ENCODE data around the gene UBP1.
"Not testable (repeated sequence)": the region's sequence is repeated elsewhere in the genome, so short reads cannot be mapped to it uniquely, and the experiment has no call there.

UBP1 gene

DNA sequence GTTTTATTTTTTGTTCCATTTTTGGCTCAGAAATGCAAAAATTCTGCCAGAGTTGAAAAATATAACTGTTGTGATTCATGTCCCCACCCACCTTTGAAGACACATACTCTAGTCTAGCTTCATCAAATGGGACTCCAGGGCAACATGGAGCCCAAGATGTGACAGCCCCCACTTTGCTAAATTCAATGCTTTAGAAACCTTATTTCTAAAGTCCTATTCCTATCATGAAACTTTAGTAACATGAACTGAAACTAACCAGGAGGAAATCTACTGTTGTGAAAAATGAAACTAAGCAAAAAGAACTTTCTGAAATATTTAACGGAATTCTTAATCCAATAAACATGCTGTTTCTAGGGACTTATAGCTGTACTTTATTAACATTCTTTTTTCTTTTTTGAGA is 20.3 kb downstream of the UBP1 start (continued):
- TF ChIP-seq, protein P1, sequence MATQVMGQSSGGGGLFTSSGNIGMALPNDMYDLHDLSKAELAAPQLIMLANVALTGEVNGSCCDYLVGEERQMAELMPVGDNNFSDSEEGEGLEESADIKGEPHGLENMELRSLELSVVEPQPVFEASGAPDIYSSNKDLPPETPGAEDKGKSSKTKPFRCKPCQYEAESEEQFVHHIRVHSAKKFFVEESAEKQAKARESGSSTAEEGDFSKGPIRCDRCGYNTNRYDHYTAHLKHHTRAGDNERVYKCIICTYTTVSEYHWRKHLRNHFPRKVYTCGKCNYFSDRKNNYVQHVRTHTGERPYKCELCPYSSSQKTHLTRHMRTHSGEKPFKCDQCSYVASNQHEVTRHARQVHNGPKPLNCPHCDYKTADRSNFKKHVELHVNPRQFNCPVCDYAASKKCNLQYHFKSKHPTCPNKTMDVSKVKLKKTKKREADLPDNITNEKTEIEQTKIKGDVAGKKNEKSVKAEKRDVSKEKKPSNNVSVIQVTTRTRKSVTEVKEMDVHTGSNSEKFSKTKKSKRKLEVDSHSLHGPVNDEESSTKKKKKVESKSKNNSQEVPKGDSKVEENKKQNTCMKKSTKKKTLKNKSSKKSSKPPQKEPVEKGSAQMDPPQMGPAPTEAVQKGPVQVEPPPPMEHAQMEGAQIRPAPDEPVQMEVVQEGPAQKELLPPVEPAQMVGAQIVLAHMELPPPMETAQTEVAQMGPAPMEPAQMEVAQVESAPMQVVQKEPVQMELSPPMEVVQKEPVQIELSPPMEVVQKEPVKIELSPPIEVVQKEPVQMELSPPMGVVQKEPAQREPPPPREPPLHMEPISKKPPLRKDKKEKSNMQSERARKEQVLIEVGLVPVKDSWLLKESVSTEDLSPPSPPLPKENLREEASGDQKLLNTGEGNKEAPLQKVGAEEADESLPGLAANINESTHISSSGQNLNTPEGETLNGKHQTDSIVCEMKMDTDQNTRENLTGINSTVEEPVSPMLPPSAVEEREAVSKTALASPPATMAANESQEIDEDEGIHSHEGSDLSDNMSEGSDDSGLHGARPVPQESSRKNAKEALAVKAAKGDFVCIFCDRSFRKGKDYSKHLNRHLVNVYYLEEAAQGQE (tag by site-specific recombination; IDR thresholded peaks at IDR 0.05): no peak
- TF ChIP-seq ZNF544 (tag by site-specific recombination; IDR thresholded peaks at IDR 0.05) (no peak), GLI4 (tag by site-specific recombination; IDR thresholded peaks at IDR 0.05) (no peak), ZNF600 (tag by site-specific recombination; IDR thresholded peaks at IDR 0.05) (no peak)

DNA sequence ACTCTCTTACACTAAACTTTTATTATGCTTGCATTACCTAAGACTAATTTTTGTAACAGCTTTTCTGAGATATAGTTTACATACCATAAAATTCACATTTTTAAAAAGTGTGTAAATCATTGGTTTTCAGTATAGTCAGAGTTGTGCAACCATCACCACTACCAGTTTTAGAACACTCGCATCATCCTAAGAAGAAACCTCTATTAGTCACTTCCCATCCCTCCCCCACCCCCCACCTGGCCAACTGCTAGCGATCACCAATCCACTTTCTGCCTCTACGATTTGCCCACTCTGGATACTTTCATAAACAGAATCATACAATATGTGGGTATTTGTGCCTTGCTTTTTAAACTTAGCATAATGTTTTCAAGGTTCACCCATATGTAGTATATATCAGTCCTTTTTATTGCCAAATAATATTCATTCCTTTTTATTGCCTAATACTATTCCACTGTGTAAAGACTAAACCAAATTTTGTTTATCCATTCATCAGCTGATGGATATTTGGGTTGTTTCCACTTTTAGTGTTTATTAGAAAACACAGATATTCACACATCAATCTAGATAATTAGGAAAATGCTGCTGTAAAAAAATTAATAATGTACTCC is 23.0 kb downstream of the UBP1 start:
- H3K9me3 ChIP-seq (ENCODE audit: control insufficient read depth, insufficient read depth, low read depth, low read length): no peaks in the 10 kb centered on the region
- H3K36me3 ChIP-seq (ENCODE audit: control insufficient read depth in 2 of 2, insufficient read depth in 1 of 2, low read length in 2 of 2): peaks cover 14 to 47% of the 10 kb centered on the region in 2 experiments; a peak in 2 of 3 replicates
- CTCF ChIA-PET: interaction anchor here (0.6 to 0.7 kb wide), 3 partner anchors 19 to 339 kb away, joined by 3 read pairs; no protein-coding TSS in a partner anchor
- H3K4me1 ChIP-seq (ENCODE audit: control insufficient read depth, insufficient read depth, low read length): no peaks in the 10 kb centered on the region
- H3K4me3 ChIP-seq (ENCODE audit: low read depth, low read length): no peak overlapping the region
- no peak for TF ChIP-seq ZBTB1 (tag by site-specific recombination; IDR thresholded peaks at IDR 0.05)
- TF ChIP-seq ZNF626 (tag by site-specific recombination; IDR thresholded peaks at IDR 0.05): no peak
- TF ChIP-seq, protein P2, sequence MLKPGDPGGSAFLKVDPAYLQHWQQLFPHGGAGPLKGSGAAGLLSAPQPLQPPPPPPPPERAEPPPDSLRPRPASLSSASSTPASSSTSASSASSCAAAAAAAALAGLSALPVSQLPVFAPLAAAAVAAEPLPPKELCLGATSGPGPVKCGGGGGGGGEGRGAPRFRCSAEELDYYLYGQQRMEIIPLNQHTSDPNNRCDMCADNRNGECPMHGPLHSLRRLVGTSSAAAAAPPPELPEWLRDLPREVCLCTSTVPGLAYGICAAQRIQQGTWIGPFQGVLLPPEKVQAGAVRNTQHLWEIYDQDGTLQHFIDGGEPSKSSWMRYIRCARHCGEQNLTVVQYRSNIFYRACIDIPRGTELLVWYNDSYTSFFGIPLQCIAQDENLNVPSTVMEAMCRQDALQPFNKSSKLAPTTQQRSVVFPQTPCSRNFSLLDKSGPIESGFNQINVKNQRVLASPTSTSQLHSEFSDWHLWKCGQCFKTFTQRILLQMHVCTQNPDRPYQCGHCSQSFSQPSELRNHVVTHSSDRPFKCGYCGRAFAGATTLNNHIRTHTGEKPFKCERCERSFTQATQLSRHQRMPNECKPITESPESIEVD (tag by site-specific recombination; IDR thresholded peaks at IDR 0.05): 0 out of 2 replicates have a peak, but pooled peaks have one; percentile 19
- TF ChIP-seq ZNF555 (tag by site-specific recombination; conservative IDR thresholded peaks at IDR 0.05): no peak
- TF ChIP-seq ZNF423 (tag by site-specific recombination; IDR thresholded peaks at IDR 0.05): no peak
- no peak for TF ChIP-seq ZNF529 (tag by site-specific recombination; IDR thresholded peaks at IDR 0.05; ENCODE audit: insufficient replicate concordance)
- no peak for TF ChIP-seq ZNF521 (tag by site-specific recombination; IDR thresholded peaks at IDR 0.05)
- TF ChIP-seq ZNF837 (tag by site-specific recombination; IDR thresholded peaks at IDR 0.05): no peak
- no peak for TF ChIP-seq RBAK (tag by site-specific recombination; IDR thresholded peaks at IDR 0.05)
- peak; percentile 93 for TF ChIP-seq ZNF146 (tag by site-specific recombination; IDR thresholded peaks at IDR 0.05)
- POLR2A ChIA-PET: no interaction called here
- no peak overlapping the region for H3K27ac ChIP-seq (ENCODE audit: extremely low read depth, low read depth, low read length)

DNA sequence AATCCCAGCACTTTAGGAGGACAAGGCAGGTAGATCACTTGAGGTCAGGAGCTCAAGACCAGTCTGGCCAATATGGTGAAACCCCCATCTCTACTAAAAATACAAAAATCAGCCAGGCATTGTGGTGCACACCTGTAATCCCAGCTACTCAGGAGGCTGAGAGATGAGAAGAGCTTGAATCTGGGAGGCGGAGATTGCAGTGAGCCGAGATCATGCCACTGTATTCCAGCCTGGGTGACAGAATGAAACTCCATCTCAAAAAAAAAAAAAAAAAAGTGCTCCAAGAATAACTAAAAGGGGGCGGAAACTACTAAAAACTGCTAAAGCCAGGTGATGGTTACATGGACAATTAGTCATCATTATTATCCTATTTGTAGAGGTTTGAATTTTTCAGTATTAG is 29.4 kb downstream of the UBP1 start:
- CTCF ChIA-PET: not testable (repeated sequence)
- H3K36me3 ChIP-seq (ENCODE audit: control insufficient read depth in 2 of 2, insufficient read depth in 1 of 2, low read length in 2 of 2): peaks cover 9 to 68% of the 10 kb centered on the region in 2 experiments

DNA sequence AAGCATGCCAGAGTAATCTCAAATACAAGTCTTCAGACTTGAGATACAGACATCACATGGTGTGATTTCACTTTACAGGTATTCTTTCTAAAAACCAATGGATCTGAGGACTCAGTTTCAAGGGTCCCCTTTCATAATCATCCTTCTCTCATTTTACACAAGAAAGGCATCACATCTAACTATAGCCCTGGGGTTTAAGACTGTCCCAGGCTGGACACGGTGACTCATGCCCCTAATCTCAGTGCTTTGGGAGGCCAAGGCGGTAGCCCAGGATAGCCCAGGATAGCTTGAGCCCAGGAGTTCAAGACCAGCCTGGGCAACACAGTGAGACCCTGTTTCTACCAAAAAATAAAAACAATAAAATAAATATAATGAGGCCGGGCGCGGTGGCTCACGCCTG is 36.4 kb downstream of the UBP1 start:
- Histone ChIP-seq H3K27ac (ENCODE audit: extremely low read depth, low read depth, low read length) (no peak overlapping the region), H3K36me3 (ENCODE audit: control insufficient read depth in 2 of 2, insufficient read depth in 1 of 2, low read length in 2 of 2) (peaks cover 19 to 86% of the 10 kb centered on the region in 2 experiments), H3K4me3 (ENCODE audit: low read depth, low read length) (no peak overlapping the region), H3K9me3 (ENCODE audit: control insufficient read depth, insufficient read depth, low read depth, low read length) (no peaks in the 10 kb centered on the region), H3K4me1 (ENCODE audit: control insufficient read depth, insufficient read depth, low read length) (no peaks in the 10 kb centered on the region)
- ChIA-PET CTCF (interaction anchor here (0.7 kb wide), 1 partner anchor 384 kb away, joined by 4 read pairs; no protein-coding TSS in a partner anchor), POLR2A (no interaction called here)
- TF ChIP-seq, protein P3, sequence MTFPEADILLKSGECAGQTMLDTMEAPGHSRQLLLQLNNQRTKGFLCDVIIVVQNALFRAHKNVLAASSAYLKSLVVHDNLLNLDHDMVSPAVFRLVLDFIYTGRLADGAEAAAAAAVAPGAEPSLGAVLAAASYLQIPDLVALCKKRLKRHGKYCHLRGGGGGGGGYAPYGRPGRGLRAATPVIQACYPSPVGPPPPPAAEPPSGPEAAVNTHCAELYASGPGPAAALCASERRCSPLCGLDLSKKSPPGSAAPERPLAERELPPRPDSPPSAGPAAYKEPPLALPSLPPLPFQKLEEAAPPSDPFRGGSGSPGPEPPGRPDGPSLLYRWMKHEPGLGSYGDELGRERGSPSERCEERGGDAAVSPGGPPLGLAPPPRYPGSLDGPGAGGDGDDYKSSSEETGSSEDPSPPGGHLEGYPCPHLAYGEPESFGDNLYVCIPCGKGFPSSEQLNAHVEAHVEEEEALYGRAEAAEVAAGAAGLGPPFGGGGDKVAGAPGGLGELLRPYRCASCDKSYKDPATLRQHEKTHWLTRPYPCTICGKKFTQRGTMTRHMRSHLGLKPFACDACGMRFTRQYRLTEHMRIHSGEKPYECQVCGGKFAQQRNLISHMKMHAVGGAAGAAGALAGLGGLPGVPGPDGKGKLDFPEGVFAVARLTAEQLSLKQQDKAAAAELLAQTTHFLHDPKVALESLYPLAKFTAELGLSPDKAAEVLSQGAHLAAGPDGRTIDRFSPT (tag by site-specific recombination; IDR thresholded peaks at IDR 0.05): no peak
- no peak for TF ChIP-seq ZNF600 (tag by site-specific recombination; IDR thresholded peaks at IDR 0.05)
- TF ChIP-seq, protein P4, sequence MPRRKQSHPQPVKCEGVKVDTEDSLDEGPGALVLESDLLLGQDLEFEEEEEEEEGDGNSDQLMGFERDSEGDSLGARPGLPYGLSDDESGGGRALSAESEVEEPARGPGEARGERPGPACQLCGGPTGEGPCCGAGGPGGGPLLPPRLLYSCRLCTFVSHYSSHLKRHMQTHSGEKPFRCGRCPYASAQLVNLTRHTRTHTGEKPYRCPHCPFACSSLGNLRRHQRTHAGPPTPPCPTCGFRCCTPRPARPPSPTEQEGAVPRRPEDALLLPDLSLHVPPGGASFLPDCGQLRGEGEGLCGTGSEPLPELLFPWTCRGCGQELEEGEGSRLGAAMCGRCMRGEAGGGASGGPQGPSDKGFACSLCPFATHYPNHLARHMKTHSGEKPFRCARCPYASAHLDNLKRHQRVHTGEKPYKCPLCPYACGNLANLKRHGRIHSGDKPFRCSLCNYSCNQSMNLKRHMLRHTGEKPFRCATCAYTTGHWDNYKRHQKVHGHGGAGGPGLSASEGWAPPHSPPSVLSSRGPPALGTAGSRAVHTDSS (tag by site-specific recombination; IDR thresholded peaks at IDR 0.05): no peak
- no peak for TF ChIP-seq ZNF324 (tag by site-specific recombination; IDR thresholded peaks at IDR 0.05)
- TF ChIP-seq ZNF433 (tag by site-specific recombination; IDR thresholded peaks at IDR 0.05; ENCODE audit: low read depth): no peak
- no peak for TF ChIP-seq ZFHX2 (tag by site-specific recombination; conservative IDR thresholded peaks at IDR 0.05)

More for the DNA sequence above, 29.4 kb downstream of the UBP1 start:
- H3K27ac ChIP-seq (ENCODE audit: extremely low read depth, low read depth, low read length); H3K4me3 ChIP-seq (ENCODE audit: low read depth, low read length); H3K9me3 ChIP-seq (ENCODE audit: control insufficient read depth, insufficient read depth, low read depth, low read length); POLR2A ChIA-PET; H3K4me1 ChIP-seq (ENCODE audit: control insufficient read depth, insufficient read depth, low read length): not testable (repeated sequence)
